ENCODE data around the gene CYB561D1.

DNA sequence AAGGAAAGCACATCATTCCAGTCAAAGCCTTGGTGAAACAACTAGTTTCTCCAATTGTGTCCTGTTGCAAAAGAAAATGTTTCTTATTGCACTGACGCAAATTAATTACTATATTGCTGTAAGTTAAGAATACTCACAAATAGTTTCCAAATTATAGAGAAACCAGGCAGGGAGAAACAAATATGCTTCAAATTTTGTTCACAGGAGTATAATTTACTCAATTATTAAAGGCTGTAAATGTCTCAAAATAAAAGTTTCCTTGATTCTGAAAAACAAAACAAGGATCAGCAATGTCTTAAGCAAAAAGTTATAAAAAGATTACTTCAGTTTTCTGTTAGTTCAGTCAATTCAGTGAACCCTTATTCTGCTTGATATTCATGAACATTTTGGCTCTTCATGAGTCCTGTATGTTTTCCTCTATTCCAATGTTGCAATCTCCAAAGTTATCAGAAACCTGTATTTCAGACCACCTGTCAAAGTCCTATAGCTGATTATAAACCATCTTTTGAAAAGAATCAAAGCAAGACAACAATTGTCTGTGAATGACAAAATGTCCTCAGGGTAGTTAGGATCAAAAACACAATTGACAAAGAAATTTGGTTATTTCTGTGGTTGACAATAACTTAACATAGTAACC lies 39.3 kb upstream of the CYB561D1 start:
- TF ChIP-seq CBX5 (IDR thresholded peaks at IDR 0.05; ENCODE audit: low read depth, low read length) (no peak), POU5F1 (IDR thresholded peaks at IDR 0.05; ENCODE audit: low read depth, low read length) (no peak), CEBPB (IDR thresholded peaks at IDR 0.05; ENCODE audit: low read depth, low read length) (no peak), MAFK (IDR thresholded peaks at IDR 0.05; ENCODE audit: low read depth, low read length) (no peak), GTF2F1 (IDR thresholded peaks at IDR 0.05; ENCODE audit: borderline replicate concordance, low read depth, low read length) (no peak), SUZ12 (IDR thresholded peaks at IDR 0.05; ENCODE audit: low read length) (no peak), BCL11A (IDR thresholded peaks at IDR 0.05; ENCODE audit: low read depth in 2 of 2, low read length in 2 of 2) (no peak), KDM4A (IDR thresholded peaks at IDR 0.05; ENCODE audit: low read depth, low read length, severe bottlenecking) (no peak), CHD2 (IDR thresholded peaks at IDR 0.05; ENCODE audit: low read length) (no peak)
- TF ChIP-seq, protein P1, sequence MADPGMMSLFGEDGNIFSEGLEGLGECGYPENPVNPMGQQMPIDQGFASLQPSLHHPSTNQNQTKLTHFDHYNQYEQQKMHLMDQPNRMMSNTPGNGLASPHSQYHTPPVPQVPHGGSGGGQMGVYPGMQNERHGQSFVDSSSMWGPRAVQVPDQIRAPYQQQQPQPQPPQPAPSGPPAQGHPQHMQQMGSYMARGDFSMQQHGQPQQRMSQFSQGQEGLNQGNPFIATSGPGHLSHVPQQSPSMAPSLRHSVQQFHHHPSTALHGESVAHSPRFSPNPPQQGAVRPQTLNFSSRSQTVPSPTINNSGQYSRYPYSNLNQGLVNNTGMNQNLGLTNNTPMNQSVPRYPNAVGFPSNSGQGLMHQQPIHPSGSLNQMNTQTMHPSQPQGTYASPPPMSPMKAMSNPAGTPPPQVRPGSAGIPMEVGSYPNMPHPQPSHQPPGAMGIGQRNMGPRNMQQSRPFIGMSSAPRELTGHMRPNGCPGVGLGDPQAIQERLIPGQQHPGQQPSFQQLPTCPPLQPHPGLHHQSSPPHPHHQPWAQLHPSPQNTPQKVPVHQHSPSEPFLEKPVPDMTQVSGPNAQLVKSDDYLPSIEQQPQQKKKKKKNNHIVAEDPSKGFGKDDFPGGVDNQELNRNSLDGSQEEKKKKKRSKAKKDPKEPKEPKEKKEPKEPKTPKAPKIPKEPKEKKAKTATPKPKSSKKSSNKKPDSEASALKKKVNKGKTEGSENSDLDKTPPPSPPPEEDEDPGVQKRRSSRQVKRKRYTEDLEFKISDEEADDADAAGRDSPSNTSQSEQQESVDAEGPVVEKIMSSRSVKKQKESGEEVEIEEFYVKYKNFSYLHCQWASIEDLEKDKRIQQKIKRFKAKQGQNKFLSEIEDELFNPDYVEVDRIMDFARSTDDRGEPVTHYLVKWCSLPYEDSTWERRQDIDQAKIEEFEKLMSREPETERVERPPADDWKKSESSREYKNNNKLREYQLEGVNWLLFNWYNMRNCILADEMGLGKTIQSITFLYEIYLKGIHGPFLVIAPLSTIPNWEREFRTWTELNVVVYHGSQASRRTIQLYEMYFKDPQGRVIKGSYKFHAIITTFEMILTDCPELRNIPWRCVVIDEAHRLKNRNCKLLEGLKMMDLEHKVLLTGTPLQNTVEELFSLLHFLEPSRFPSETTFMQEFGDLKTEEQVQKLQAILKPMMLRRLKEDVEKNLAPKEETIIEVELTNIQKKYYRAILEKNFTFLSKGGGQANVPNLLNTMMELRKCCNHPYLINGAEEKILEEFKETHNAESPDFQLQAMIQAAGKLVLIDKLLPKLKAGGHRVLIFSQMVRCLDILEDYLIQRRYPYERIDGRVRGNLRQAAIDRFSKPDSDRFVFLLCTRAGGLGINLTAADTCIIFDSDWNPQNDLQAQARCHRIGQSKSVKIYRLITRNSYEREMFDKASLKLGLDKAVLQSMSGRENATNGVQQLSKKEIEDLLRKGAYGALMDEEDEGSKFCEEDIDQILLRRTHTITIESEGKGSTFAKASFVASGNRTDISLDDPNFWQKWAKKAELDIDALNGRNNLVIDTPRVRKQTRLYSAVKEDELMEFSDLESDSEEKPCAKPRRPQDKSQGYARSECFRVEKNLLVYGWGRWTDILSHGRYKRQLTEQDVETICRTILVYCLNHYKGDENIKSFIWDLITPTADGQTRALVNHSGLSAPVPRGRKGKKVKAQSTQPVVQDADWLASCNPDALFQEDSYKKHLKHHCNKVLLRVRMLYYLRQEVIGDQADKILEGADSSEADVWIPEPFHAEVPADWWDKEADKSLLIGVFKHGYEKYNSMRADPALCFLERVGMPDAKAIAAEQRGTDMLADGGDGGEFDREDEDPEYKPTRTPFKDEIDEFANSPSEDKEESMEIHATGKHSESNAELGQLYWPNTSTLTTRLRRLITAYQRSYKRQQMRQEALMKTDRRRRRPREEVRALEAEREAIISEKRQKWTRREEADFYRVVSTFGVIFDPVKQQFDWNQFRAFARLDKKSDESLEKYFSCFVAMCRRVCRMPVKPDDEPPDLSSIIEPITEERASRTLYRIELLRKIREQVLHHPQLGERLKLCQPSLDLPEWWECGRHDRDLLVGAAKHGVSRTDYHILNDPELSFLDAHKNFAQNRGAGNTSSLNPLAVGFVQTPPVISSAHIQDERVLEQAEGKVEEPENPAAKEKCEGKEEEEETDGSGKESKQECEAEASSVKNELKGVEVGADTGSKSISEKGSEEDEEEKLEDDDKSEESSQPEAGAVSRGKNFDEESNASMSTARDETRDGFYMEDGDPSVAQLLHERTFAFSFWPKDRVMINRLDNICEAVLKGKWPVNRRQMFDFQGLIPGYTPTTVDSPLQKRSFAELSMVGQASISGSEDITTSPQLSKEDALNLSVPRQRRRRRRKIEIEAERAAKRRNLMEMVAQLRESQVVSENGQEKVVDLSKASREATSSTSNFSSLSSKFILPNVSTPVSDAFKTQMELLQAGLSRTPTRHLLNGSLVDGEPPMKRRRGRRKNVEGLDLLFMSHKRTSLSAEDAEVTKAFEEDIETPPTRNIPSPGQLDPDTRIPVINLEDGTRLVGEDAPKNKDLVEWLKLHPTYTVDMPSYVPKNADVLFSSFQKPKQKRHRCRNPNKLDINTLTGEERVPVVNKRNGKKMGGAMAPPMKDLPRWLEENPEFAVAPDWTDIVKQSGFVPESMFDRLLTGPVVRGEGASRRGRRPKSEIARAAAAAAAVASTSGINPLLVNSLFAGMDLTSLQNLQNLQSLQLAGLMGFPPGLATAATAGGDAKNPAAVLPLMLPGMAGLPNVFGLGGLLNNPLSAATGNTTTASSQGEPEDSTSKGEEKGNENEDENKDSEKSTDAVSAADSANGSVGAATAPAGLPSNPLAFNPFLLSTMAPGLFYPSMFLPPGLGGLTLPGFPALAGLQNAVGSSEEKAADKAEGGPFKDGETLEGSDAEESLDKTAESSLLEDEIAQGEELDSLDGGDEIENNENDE (IDR thresholded peaks at IDR 0.05; ENCODE audit: insufficient replicate concordance, low read length), result no peak
- TF ChIP-seq, protein P2, sequence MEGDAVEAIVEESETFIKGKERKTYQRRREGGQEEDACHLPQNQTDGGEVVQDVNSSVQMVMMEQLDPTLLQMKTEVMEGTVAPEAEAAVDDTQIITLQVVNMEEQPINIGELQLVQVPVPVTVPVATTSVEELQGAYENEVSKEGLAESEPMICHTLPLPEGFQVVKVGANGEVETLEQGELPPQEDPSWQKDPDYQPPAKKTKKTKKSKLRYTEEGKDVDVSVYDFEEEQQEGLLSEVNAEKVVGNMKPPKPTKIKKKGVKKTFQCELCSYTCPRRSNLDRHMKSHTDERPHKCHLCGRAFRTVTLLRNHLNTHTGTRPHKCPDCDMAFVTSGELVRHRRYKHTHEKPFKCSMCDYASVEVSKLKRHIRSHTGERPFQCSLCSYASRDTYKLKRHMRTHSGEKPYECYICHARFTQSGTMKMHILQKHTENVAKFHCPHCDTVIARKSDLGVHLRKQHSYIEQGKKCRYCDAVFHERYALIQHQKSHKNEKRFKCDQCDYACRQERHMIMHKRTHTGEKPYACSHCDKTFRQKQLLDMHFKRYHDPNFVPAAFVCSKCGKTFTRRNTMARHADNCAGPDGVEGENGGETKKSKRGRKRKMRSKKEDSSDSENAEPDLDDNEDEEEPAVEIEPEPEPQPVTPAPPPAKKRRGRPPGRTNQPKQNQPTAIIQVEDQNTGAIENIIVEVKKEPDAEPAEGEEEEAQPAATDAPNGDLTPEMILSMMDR (IDR thresholded peaks at IDR 0.05; ENCODE audit: control extremely low read depth in 1 of 3, insufficient read depth in 1 of 3, low read depth in 1 of 3, low read length in 3 of 3), result no peak
- TF ChIP-seq, protein P3, sequence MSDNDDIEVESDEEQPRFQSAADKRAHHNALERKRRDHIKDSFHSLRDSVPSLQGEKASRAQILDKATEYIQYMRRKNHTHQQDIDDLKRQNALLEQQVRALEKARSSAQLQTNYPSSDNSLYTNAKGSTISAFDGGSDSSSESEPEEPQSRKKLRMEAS (IDR thresholded peaks at IDR 0.05), result no peak

Data from H1 (cell line).